ENCODE results near the gene NEK7.

GRCh38 chr1:198367296-198367695 lies 210.5 kb downstream of the NEK7 start:
- TF ChIP-seq CTCF (IDR thresholded peaks at IDR 0.05) (no peak), EZH2 (IDR thresholded peaks at IDR 0.05; ENCODE audit: borderline replicate concordance, insufficient read depth, low read depth, low read length, poor library complexity, severe bottlenecking) (no peak)

All from B cell (primary cell).